HG03103 (cell line): ENCODE results near the gene VTI1A.

Experiments used
- ATAC-seq: cut with Tn5 transposase; IDR thresholded peaks from one replicate; pipeline ENCODE4 v1.9.1; 2021; ENCODE audit warnings: low read depth; ENCODE audit not compliant: unreplicated experiment

The VTI1A gene

DNA sequence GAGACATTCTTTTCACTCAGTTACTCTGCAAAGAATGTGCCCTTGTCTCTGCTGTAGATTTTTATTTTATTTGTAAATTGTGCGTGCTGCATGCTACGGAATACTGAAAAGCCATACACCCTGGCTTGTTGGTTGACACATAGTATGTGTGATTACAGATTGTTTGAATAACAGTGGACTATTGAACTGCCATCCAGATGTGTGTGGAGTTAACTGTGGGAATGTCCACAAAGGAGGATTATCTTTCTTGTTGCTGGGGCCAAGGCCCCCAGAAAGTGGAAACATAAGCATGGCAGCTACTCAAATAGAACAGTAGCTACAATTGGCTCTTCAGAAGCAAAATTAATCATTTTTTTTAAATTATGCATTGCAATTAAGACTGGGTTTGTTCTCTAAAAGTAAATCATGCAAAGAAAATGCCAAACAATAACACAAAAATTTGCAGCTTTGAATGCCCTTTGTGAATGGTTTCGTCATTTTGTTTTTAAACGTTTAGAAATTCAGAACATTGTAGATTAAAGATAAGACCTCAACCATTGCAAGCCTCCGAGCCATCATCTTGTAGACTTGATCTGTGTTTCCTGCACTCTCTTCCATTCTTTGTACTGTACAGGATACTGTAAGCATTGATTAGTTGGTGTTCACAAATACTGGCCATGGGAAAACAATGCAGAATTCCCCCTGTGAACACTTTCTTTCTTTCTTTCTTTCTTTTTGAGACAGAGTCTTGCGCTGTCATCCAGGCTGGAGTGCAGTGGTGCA is 292.8 kb downstream of the VTI1A start:
- no peak for ATAC-seq

DNA sequence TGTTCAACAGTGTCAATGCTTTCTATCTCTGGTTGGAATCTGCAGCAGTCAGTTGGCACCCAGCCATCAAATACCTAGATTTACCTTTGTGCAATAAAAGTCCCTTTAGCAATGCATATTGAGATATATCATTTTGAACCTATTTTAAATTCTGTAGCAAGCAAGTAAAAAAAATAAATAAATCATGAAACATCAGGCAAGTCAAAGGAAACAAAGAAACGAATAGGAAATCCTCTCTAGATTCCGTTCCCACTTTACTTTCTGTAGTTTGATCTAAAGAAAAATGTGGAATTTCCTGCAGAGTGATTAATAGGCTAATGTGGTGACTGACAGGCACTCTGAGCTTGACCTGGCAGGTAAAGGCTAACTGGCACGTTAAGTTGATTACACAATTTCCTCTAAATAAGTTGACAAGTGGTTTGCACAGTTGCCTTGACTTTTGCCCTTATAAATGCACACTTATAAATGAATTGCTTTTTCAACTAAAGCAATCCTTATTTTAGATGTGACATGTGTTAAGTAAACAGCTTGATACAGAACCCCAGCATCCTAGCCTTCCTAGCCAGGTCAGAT is 294.9 kb downstream of the VTI1A start:
- ATAC-seq, result no peak

GRCh38 chr10:112744181-112745096 is 297.4 kb downstream of the VTI1A start:
- no peak for ATAC-seq

GRCh38 chr10:112746329-112746728 is 299.3 kb downstream of the VTI1A start:
- no peak for ATAC-seq

- ATAC-seq, result no peak
These were observed 303.6 kb downstream of the VTI1A start for GRCh38 chr10:112750427-112751167.

DNA sequence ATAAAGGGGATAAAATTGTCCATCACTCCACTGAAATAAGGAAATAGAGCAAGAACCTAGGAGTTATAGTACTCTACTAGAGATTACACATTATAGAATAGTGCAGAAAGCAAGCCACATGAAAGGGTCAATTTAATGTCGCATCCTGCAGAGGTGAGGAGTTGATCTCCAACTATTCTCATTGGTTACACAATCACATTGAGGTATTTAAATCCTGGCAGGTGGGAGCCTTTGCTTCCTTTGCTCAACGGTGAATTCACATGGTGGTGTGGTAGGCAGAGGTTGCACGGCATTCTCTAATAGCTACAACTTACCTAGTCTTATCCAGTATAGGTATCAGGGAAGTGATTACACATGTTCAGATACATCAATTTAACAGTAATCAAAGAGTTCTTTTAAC is 304.6 kb downstream of the VTI1A start:
- ATAC-seq, result no peak

- ATAC-seq, result no peak
These were observed 305.3 kb downstream of the VTI1A start for GRCh38 chr10:112752288-112752687.

- no peak for ATAC-seq
These were observed 307.0 kb downstream of the VTI1A start for GRCh38 chr10:112753961-112754411.

GRCh38 chr10:112755446-112756234 is 308.6 kb downstream of the VTI1A start:
- no peak for ATAC-seq

GRCh38 chr10:112756235-112756527 is 309.2 kb downstream of the VTI1A start:
- ATAC-seq, result no peak

GRCh38 chr10:112758961-112759360 is 311.9 kb downstream of the VTI1A start:
- ATAC-seq, result no peak

DNA sequence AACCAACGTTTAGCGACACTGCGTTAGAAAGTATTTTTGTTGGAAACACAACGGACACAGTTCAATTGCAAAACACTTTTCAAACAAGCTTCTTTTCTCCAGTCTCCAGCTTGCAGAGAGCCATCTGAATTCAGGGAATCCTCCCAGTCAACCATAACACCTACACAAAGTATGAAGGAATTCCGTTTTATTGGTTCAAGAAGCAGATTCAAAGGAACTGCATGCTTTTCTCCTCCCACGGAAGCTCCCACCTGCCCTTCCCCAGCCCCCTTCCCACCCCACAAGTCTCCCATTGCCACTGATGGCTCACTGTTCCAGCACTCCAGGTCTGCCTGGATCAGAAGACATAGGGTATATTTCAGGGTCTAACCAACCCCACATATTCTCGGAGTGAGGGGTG is 312.5 kb downstream of the VTI1A start:
- ATAC-seq, result no peak

- no peak for ATAC-seq
These were observed 314.2 kb downstream of the VTI1A start for GRCh38 chr10:112761256-112761655.

GRCh38 chr10:112763916-112764520 is 317.0 kb downstream of the VTI1A start:
- no peak for ATAC-seq

DNA sequence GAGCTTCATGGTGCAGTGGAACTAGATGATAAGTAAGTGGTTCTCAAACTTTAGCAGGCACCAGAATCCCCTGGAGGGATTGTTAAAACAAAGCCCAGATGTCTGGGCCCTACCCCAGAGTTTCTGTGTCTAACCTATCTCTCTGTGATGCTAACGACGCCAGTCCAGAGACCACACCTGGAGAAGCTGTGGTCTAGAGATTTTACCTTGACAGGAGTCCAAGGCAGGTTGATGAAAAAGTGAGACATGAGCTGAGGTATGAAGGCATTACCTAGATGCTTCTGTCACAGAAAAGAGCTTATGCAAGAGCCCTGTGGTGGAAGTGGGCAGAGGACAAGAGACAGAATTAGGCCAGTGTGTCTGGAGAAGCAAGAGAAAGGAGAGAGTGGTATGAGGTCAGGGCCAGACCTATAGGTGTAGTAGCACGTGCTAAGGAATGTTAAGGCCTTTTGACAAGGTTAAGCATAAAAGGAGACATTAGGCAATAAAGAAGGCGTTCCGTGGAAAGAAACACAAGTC is 318.8 kb downstream of the VTI1A start:
- no peak for ATAC-seq

DNA sequence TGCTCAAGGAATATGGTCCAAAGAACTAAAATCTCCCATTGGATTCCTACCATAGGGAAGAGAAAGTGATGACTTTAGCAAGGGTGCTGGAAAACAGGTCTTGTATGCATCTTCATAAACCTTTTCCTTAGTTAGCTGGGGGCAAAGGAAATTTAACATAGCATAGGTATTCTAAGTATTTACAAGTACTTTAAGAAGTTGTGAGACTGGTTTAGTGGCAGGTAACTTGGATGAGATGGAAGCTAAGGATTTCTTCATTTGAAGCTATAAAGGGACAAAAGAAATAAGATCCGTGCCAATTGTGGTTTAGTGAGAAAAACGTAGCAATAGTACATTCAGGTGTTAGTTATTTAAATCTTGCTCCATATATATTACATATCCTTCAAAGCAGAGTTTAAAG is 319.6 kb downstream of the VTI1A start:
- no peak for ATAC-seq

DNA sequence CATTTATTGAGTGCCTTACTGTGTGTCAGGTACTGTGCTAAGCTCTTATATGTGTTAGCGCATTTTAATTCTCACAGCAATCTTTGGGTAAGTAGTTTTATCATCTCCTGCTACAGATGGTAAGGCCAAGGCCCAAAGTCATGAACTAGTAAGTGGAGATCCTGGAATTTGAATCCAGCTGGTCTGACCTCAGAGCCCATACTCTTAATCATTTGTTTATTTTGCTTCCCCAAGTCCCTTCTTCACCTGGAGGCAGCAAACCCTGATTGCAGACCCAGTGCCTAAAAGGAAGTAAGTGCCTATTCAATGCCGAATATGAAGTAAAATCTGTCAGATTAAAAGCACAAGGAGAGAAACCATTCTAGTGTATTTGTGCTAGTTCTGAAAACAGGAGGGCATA is 320.1 kb downstream of the VTI1A start:
- ATAC-seq, result no peak

GRCh38 chr10:112768121-112768520 is 321.1 kb downstream of the VTI1A start:
- ATAC-seq, result no peak

- no peak for ATAC-seq
These were observed 322.1 kb downstream of the VTI1A start for GRCh38 chr10:112769081-112769480.
